ENCODE results near the gene SEMA6D.

- TF ChIP-seq CTCF (IDR thresholded peaks at IDR 0.05) (no peak), POLR2AphosphoS5 (IDR thresholded peaks at IDR 0.05) (no peak)
Observed at GRCh38 chr15:47728886-47729285, 11.6 kb downstream of the SEMA6D start.

All from suprapubic skin (tissue), 3 donors.